NCI-H1092 treated with DMSO at 0.1 percent for 48 hours (cell line): ENCODE data around the gene DLG2.

Experiments
- DNase-seq: peaks from one replicate; lab custom pipeline; 2025; lab: John Stamatoyannopoulos, UW

DLG2 gene

DNA sequence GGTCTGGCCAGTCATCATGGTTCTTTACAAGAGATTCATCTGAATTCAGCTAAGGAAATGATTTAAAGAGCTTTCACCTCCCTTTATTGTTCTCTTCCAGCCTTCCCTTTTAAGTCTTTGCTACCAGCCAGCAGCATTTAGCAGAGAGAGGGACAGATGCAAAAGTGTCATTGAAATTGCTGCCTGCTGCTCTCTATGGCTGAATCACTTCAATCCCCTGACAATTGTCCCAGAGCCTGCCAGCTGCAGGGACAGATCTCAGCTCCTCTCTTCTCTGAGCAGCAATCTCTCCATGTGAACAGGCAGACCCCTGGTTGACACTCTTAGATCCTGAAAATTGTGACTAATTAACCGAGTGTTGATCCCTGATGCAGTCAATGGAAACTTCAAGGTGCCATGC, 1524.0 kb downstream of the DLG2 start:
- DNase-seq: no peak

GRCh38 chr11:84097186-84097585, 1530.0 kb downstream of the DLG2 start:
- DNase-seq: no peak

- DNase-seq: no peak
Observed at GRCh38 chr11:84091212-84091986, 1535.7 kb downstream of the DLG2 start.

DNA sequence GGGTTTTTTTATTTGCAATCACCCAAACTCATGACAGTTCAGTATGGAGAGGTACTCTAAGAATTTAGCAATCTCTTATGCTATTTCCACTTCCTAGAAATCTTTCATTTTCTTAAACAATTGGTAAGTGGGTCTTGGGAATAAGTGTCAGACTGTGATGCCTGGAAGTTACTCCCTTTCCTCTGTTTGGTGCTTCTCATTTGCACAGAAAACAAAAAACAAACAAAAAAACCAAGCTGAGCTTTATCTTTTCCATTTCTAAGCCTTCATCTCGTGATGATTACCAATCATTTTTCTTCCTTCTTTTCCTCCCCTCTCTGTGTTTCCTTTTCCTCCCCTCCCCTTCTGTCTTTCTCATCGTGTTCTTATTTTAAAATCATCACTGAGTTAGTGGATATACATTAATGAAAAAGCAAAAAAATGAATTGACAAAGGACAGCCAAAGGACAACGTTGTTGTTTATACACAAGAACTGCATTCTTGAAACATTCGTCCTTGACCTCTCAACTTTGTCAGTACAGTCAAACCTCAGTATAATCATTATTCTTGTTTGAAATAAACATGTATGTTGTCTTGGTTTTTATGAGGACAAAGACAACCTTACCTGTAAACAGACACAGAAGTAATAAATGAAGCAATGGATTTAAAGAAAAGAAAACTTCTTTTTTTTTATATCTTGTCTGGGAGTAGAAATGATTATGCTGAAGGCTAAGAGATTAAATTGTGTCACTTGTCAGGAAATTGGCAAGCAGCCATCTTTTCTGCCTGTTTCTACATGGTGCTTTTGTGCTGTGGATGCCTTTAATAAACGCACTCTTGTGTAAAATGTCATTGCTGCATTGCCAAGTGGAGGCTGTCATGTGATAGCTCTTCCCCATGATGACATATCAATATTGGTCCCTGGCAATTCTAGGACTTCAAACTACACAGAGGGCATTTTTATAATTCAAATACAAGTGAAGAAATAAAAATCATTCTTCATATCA, 1537.8 kb downstream of the DLG2 start:
- DNase-seq: peak; percentile 10

- no peak for DNase-seq
Observed at GRCh38 chr11:84071851-84072250, 1555.3 kb downstream of the DLG2 start.

- no peak for DNase-seq
Observed at GRCh38 chr11:84069048-84069447, 1558.1 kb downstream of the DLG2 start.

DNA sequence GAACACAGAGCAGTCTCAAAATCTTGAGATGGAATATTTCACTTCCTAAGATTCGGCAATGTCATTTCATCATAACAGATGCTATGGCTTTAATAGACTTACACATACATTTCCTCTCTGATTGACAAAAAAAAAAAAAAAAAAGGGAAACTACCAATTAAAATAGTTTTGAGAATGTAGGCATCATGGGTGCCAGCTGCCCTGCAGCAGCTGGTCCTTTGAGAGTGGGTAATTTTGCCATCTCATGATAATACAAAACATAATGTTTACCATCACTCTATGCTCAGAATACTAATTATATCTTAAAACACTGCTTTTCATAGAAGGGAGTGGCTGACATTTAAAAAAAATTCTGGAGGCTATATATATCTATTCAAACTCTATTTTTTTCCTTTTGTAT, 1565.4 kb downstream of the DLG2 start:
- no peak for DNase-seq

- no peak for DNase-seq
Observed at GRCh38 chr11:84056653-84057376, 1570.3 kb downstream of the DLG2 start.

- no peak for DNase-seq
Observed at GRCh38 chr11:84045146-84045545, 1582.0 kb downstream of the DLG2 start.

DNA sequence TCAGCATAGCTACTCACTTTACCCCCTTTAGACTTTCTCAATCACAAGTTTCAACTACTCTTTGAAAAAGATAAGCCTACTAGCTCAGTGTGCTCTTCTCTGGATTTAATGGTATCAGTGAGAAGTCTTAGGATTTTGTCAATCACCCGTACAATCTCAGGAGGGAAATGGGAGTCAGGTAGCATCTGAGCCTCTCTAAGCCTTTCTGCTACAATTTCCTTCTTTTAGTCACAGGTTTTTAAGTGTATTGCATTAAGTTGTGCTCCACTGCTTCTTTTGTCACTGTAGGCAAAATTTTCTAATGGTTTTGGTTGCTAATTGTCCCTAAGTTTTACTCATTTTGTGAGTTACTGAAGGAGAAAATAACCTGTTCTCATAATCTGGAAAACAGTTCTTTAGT, 1582.4 kb downstream of the DLG2 start:
- no peak for DNase-seq

DNA sequence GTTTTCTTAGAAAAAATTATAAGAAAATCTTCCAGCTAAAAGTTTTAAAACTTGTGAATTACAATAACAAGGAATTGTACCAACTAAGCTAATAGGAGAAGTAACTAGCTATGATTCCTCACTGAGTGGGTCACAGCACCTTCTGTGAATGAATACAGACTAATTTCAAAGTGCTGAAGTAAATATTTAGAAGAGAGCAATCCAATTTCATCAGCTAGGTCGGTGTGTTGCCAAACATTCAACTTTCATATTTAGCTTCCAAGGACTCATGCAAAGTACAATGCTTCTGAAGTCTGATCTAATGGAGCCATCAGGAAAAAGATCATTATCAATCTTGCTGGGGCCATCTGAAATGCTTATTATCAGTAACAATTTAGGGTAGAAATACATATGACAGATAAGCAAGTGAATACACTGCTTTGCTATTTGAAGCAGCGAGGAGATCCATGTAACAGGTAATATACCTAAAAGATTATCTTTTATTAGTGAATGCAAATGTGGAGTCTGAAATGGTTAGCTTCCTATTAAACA, 1590.4 kb downstream of the DLG2 start:
- no peak for DNase-seq

DNA sequence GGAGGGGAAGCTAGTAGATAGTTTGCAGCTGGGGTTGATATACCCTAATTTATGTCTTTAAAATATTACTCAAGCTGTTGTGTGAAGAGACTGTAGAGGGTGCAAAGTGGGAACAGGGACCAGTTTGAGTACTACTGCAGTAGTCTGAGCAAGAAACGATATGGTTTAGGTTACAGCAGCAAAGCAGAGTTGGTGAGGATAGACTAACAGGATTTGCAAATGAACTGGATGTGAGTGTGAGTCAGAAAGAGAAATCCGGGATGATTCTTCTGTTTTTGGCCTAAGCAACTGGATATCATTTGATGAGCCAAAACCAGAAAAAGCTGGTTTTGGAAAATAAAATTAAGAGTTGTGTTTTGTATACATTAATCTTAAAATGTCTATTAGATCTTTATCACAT, 1591.5 kb downstream of the DLG2 start:
- no peak for DNase-seq

- DNase-seq: no peak
Observed at GRCh38 chr11:84034484-84034883, 1592.7 kb downstream of the DLG2 start.

DNA sequence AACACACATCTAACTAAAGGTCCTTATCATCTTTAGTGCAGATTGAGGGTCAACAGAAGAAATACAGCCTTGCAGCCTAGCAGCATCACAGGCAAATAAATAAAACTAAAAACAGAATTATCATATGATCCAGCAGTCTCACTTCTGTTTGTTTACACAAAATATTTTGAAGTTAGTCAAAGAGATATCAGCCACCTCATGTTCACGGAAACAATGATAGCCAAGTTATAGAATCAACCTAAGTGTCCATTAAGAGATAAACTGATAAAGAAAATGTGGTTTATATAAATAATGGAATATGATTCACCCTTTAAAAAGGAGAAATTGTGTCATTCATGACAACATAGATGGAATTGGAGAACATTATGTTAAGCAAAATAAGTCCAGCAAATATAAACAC, 1602.9 kb downstream of the DLG2 start:
- no peak for DNase-seq

DNA sequence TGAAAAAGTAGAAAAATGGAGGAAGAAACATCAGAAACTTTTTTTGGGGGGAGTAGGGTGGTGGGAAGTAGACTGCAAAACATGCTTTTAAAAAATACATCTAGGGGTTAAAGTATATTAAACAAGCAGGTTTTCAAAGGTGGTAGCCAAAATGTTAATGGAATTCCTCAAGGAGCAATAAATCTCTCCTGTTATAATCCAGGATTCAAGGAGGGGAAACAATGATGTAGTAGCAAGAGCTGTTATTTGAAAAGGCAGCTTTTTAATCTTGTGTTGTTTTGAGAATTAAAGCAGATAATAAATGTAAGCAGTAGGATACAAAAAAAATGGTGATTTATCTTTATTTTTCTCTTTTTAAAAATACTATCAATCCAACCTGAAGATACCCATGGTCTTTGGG, 1604.4 kb downstream of the DLG2 start:
- no peak for DNase-seq

DNA sequence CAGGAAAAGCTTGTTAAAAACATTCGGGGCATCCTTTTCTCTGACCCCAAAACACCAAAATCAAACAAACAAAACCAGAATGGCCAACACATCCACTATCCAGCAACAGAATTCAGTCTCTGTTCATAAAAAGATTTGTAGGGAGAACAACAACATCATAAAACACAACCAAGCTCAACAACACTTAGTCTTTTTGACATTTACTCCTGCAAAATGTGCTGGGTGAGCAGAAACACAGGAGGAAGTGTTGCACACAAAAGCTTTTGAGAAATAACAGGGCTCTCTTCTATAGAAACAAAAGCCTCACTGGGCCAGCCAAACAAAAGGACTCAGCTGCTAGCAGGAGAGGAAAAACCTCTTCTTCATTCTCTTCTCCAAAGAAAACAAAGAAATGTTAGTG, 1604.9 kb downstream of the DLG2 start:
- no peak for DNase-seq

GRCh38 chr11:84021291-84021690, 1605.9 kb downstream of the DLG2 start:
- DNase-seq: no peak

- DNase-seq: no peak
Observed at GRCh38 chr11:84019571-84020194, 1607.5 kb downstream of the DLG2 start.

GRCh38 chr11:84014539-84014938, 1612.6 kb downstream of the DLG2 start:
- no peak for DNase-seq

DNA sequence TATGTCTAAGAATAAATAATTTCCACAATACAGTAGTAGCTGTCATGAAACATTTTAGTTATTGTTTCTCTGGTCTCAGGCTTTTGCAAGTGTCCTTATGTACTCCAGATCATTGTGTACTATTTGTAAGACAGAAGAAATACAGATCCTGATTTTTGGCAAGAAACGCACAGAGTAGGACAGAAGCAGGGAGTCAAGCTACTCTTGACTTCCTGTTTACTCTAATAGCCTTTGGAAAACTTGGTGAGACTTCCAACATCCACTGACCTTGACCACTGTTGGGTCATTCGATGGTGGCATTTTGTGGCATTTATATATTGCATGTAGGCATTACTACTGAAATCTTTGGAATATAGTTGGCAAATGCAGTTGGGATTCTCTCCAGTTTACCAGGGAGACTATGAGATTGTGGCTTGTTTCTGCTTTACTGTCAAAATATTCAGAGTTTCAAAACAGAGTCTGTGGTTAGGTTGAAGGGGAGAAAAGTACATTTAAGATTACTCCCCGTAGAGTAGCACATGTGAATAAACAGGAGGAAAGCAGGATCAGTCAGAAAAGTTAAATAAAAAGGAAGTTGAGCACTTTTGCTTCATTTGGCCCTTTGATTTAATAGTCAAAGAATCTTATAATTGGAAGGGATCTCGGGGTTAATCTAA, 1614.8 kb downstream of the DLG2 start:
- no peak for DNase-seq

GRCh38 chr11:84003181-84003580, 1624.0 kb downstream of the DLG2 start:
- no peak for DNase-seq
